HEK293 (cell line): ENCODE results near the gene HDGF.

Experiments
- CTCF ChIA-PET: fragments of 350-600 bp; formaldehyde crosslinking; extraction: SDS; loops from one replicate; lab custom pipeline; 2021; ENCODE audit warnings: antibody characterized with exemption; lab: Yijun Ruan, JAX
- POLR2A ChIA-PET: fragments of 300-600 bp; formaldehyde crosslinking; extraction: SDS; loops from one replicate; lab custom pipeline; 2020; ENCODE audit warnings: antibody characterized with exemption, inconsistent platforms; lab: Yijun Ruan, JAX
- H3K27ac ChIP-seq: fragments of 200-500 bp; sonication (Bioruptor generic); 2 replicates; pipeline ENCODE4 v1.5.1; 2014; ENCODE audit warnings: low read depth, low read length, control low read depth, inconsistent platforms; ENCODE audit errors: extremely low read depth
- H3K36me3 ChIP-seq, 2 experiments: fragments of 200-500 bp in 1 of 2; sonication (Bioruptor generic) in 1 of 2; 1 replicate in 1 of 2; 2 replicates in 1 of 2; pipeline ENCODE4 v1.5.1; 2014 to 2017; ENCODE audit warnings: inconsistent platforms in 2 of 2, low read length in 2 of 2; ENCODE audit not compliant: control insufficient read depth in 2 of 2, insufficient read depth in 1 of 2
- H3K4me1 ChIP-seq: fragments of 200-500 bp; sonication (Bioruptor generic); 2 replicates; pipeline ENCODE4 v1.5.1; 2014; ENCODE audit warnings: mild to moderate bottlenecking, low read length, inconsistent platforms; ENCODE audit not compliant: control insufficient read depth, insufficient read depth
- H3K4me3 ChIP-seq: 2 replicates; pipeline ENCODE4 v1.5.1; 2011; ENCODE audit warnings: low read depth, mild to moderate bottlenecking, control low read depth, low read length, moderate library complexity
- H3K9me3 ChIP-seq: fragments of 200-500 bp; sonication (Bioruptor generic); 2 replicates; pipeline ENCODE4 v1.5.1; 2014; ENCODE audit warnings: low read depth, low read length, inconsistent platforms; ENCODE audit not compliant: control insufficient read depth, insufficient read depth
- GLIS2 ChIP-seq: fragments of 450-650 bp; formaldehyde crosslinking; IDR thresholded peaks from 2 replicates; pipeline ENCODE4 v1.5.1; 2016; ENCODE audit warnings: missing biosample characterization, missing genetic modification characterization
- IKZF3 ChIP-seq: fragments of 450-650 bp; IDR thresholded peaks from 2 replicates; pipeline ENCODE4 v1.5.0; 2018; ENCODE audit warnings: missing biosample characterization, mild to moderate bottlenecking, missing genetic modification characterization, moderate library complexity
- KLF8 ChIP-seq: fragments of 450-650 bp; formaldehyde crosslinking; IDR thresholded peaks from 2 replicates; pipeline ENCODE4 v1.5.1; 2016; ENCODE audit warnings: missing biosample characterization, missing genetic modification characterization
- SCRT2 ChIP-seq: fragments of 450-650 bp; formaldehyde crosslinking; IDR thresholded peaks from 2 replicates; pipeline ENCODE4 v1.5.1; 2016; ENCODE audit warnings: missing biosample characterization, missing genetic modification characterization
- SP2 ChIP-seq: fragments of 450-650 bp; formaldehyde crosslinking; IDR thresholded peaks from 2 replicates; pipeline ENCODE4 v1.5.1; 2016; ENCODE audit warnings: missing biosample characterization, missing genetic modification characterization
- SP3 ChIP-seq: fragments of 450-650 bp; formaldehyde crosslinking; IDR thresholded peaks from 2 replicates; pipeline ENCODE4 v1.5.1; 2016; ENCODE audit warnings: missing biosample characterization, missing genetic modification characterization
- TRIM28 ChIP-seq: IDR thresholded peaks from 2 replicates; pipeline ENCODE4 v1.6.1; 2011; ENCODE audit warnings: low read length, control low read depth, borderline replicate concordance
- YY1 ChIP-seq: fragments of 450-650 bp; formaldehyde crosslinking; IDR thresholded peaks from 2 replicates; pipeline ENCODE4 v1.5.1; 2018; ENCODE audit warnings: missing biosample characterization, missing genetic modification characterization
- ZFP41 ChIP-seq: fragments of 450-650 bp; formaldehyde crosslinking; IDR thresholded peaks from 2 replicates; pipeline ENCODE4 v1.5.1; 2016; ENCODE audit warnings: missing biosample characterization, missing genetic modification characterization, borderline replicate concordance
- ZIC2 ChIP-seq: fragments of 450-650 bp; formaldehyde crosslinking; IDR thresholded peaks from 2 replicates; pipeline ENCODE4 v1.5.1; 2016; ENCODE audit warnings: missing biosample characterization, missing genetic modification characterization
- ZNF174 ChIP-seq: fragments of 450-650 bp; formaldehyde crosslinking; IDR thresholded peaks from 2 replicates; pipeline ENCODE4 v1.5.0; 2017; ENCODE audit warnings: missing biosample characterization, mild to moderate bottlenecking, missing genetic modification characterization
- ZNF19 ChIP-seq: fragments of 450-650 bp; formaldehyde crosslinking; IDR thresholded peaks from 2 replicates; pipeline ENCODE4; 2016; ENCODE audit warnings: missing biosample characterization, missing genetic modification characterization, low read depth
- ZNF214 ChIP-seq: fragments of 450-650 bp; formaldehyde crosslinking; IDR thresholded peaks from 2 replicates; pipeline ENCODE4 v1.5.1; 2017; ENCODE audit warnings: missing biosample characterization, mild to moderate bottlenecking, missing genetic modification characterization, borderline replicate concordance
- ZNF341 ChIP-seq: fragments of 450-650 bp; formaldehyde crosslinking; IDR thresholded peaks from 2 replicates; pipeline ENCODE4; 2016; ENCODE audit warnings: low read depth, missing biosample characterization, missing genetic modification characterization
- ZNF354C ChIP-seq: fragments of 450-650 bp; formaldehyde crosslinking; IDR thresholded peaks from 2 replicates; pipeline ENCODE4 v1.5.1; 2016; ENCODE audit warnings: missing biosample characterization, missing genetic modification characterization, low read depth, borderline replicate concordance
- ZNF561 ChIP-seq: fragments of 450-650 bp; IDR thresholded peaks from 2 replicates; pipeline ENCODE4 v1.5.1; 2018; ENCODE audit warnings: missing biosample characterization, missing genetic modification characterization, borderline replicate concordance
- ZNF600 ChIP-seq: fragments of 450-650 bp; formaldehyde crosslinking; IDR thresholded peaks from 2 replicates; pipeline ENCODE4 v1.5.1; 2016; ENCODE audit warnings: missing biosample characterization, missing genetic modification characterization
- TF ChIP-seq, protein P1 (sequence below): fragments of 450-650 bp; IDR thresholded peaks from 2 replicates; pipeline ENCODE4 v1.5.1; 2018; ENCODE audit warnings: missing biosample characterization, mild to moderate bottlenecking, missing genetic modification characterization
- TF ChIP-seq, protein P2 (sequence below): fragments of 450-650 bp; formaldehyde crosslinking; IDR thresholded peaks from 2 replicates; pipeline ENCODE4 v1.5.1; 2016; ENCODE audit warnings: missing biosample characterization, missing genetic modification characterization
- TF ChIP-seq, protein P3 (sequence below): sonication (generic); formaldehyde crosslinking; IDR thresholded peaks from 2 replicates; pipeline ENCODE4 v1.8.1; 2022; ENCODE audit warnings: mild to moderate bottlenecking, moderate library complexity, missing genetic modification reagents
- TF ChIP-seq, protein P4 (sequence below): fragments of 450-650 bp; formaldehyde crosslinking; IDR thresholded peaks from 2 replicates; pipeline ENCODE4 v1.5.1; 2016; ENCODE audit warnings: missing biosample characterization, missing genetic modification characterization
- TF ChIP-seq, protein P5 (sequence below): fragments of 450-650 bp; formaldehyde crosslinking; IDR thresholded peaks from 2 replicates; pipeline ENCODE4 v1.5.1; 2016; ENCODE audit warnings: missing biosample characterization, missing genetic modification characterization

HDGF gene

GRCh38 chr1:156754219-156754618 lies 2.7 kb upstream of the HDGF start:
- ChIA-PET CTCF (interaction anchor here (1.1 to 1.3 kb wide), 2 partner anchors 12 to 65 kb away, joined by 3 to 4 read pairs; partner anchors contain the start of gene PRCC), POLR2A (interaction anchor here (0.5 kb wide), 1 partner anchor 10 kb away, joined by 5 read pairs; no protein-coding TSS in a partner anchor)
- H3K36me3 ChIP-seq, result peaks cover 0 to 7% of the 10 kb centered on the region in 2 experiments; a peak in 1 of 3 replicates
- H3K4me1 ChIP-seq, result 0 out of 2 replicates have a peak, but pooled peaks cover 2% of the 10 kb centered on the region
- TF ChIP-seq, protein P1, sequence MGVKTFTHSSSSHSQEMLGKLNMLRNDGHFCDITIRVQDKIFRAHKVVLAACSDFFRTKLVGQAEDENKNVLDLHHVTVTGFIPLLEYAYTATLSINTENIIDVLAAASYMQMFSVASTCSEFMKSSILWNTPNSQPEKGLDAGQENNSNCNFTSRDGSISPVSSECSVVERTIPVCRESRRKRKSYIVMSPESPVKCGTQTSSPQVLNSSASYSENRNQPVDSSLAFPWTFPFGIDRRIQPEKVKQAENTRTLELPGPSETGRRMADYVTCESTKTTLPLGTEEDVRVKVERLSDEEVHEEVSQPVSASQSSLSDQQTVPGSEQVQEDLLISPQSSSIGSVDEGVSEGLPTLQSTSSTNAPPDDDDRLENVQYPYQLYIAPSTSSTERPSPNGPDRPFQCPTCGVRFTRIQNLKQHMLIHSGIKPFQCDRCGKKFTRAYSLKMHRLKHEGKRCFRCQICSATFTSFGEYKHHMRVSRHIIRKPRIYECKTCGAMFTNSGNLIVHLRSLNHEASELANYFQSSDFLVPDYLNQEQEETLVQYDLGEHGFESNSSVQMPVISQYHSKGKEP (tag by site-specific recombination), result peak; percentile 79
- TF ChIP-seq IKZF3 (tag by site-specific recombination), result no peak
- H3K9me3 ChIP-seq, result no peaks in the 10 kb centered on the region
- no peak overlapping the region for H3K27ac ChIP-seq
- no peak overlapping the region for H3K4me3 ChIP-seq

GRCh38 chr1:156752843-156753482 lies 1.5 kb upstream of the HDGF start:
- CTCF ChIA-PET, result interaction anchor here (0.8 to 2.5 kb wide), 5 partner anchors 8 to 64 kb away, joined by 3 to 9 read pairs (median 4); no protein-coding TSS in a partner anchor
- POLR2A ChIA-PET, result interaction anchor here (1.5 to 3.2 kb wide), 8 partner anchors 8 to 64 kb away, joined by 4 to 63 read pairs (median 10); partner anchors contain the start of genes ISG20L2, METTL25B, MRPL24 and PRCC

GRCh38 chr1:156751757-156752481 lies 444 bp upstream of the HDGF start:
- CTCF ChIA-PET, result interaction anchor here (0.7 to 2.5 kb wide), 6 partner anchors 9 to 292 kb away, joined by 3 to 9 read pairs (median 3); no protein-coding TSS in a partner anchor
- POLR2A ChIA-PET, result interaction anchor here (0.6 to 3.2 kb wide), 16 partner anchors 8 to 90 kb away, joined by 3 to 63 read pairs (median 6); partner anchors contain the start of genes ISG20L2, METTL25B, MRPL24 and PRCC
- Histone ChIP-seq H3K36me3 (peaks cover 0 to 9% of the 10 kb centered on the region in 2 experiments; a peak in 1 of 3 replicates), H3K4me3 (peak overlapping the region; percentile 87), H3K4me1 (0 out of 2 replicates have a peak, but pooled peaks cover 11% of the 10 kb centered on the region), H3K27ac (peak overlapping the region; percentile 71), H3K9me3 (no peaks in the 10 kb centered on the region)
- TF ChIP-seq GLIS2 (tag by site-specific recombination) (peak; percentile 75), ZNF561 (peak; percentile 92; the same call in 1 of the 2 replicates), ZFP41 (tag by site-specific recombination) (no peak), TRIM28 (no peak), ZIC2 (tag by site-specific recombination) (peak; percentile 75), ZNF354C (tag by site-specific recombination) (no peak), SP2 (tag by site-specific recombination) (peak; percentile 83), YY1 (tag by site-specific recombination) (peak; percentile 29; the same call in 1 of the 2 replicates), ZNF600 (tag by site-specific recombination) (peak; percentile 78), SP3 (tag by site-specific recombination) (peak; percentile 90), ZNF214 (no peak), KLF8 (tag by site-specific recombination) (peak; percentile 98), ZNF19 (tag by site-specific recombination) (no peak)
- TF ChIP-seq, protein P2, sequence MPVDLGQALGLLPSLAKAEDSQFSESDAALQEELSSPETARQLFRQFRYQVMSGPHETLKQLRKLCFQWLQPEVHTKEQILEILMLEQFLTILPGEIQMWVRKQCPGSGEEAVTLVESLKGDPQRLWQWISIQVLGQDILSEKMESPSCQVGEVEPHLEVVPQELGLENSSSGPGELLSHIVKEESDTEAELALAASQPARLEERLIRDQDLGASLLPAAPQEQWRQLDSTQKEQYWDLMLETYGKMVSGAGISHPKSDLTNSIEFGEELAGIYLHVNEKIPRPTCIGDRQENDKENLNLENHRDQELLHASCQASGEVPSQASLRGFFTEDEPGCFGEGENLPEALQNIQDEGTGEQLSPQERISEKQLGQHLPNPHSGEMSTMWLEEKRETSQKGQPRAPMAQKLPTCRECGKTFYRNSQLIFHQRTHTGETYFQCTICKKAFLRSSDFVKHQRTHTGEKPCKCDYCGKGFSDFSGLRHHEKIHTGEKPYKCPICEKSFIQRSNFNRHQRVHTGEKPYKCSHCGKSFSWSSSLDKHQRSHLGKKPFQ (tag by site-specific recombination), result no peak
- TF ChIP-seq, protein P3, sequence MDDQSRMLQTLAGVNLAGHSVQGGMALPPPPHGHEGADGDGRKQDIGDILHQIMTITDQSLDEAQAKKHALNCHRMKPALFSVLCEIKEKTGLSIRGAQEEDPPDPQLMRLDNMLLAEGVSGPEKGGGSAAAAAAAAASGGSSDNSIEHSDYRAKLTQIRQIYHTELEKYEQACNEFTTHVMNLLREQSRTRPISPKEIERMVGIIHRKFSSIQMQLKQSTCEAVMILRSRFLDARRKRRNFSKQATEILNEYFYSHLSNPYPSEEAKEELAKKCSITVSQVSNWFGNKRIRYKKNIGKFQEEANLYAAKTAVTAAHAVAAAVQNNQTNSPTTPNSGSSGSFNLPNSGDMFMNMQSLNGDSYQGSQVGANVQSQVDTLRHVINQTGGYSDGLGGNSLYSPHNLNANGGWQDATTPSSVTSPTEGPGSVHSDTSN (CRISPR knock-in tag), result 0 out of 2 replicates have a peak, but pooled peaks have one; percentile 87
- TF ChIP-seq, protein P4, sequence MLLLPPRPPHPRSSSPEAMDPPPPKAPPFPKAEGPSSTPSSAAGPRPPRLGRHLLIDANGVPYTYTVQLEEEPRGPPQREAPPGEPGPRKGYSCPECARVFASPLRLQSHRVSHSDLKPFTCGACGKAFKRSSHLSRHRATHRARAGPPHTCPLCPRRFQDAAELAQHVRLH, result peak; percentile 46
- TF ChIP-seq, protein P5, sequence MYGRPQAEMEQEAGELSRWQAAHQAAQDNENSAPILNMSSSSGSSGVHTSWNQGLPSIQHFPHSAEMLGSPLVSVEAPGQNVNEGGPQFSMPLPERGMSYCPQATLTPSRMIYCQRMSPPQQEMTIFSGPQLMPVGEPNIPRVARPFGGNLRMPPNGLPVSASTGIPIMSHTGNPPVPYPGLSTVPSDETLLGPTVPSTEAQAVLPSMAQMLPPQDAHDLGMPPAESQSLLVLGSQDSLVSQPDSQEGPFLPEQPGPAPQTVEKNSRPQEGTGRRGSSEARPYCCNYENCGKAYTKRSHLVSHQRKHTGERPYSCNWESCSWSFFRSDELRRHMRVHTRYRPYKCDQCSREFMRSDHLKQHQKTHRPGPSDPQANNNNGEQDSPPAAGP, result peak; percentile 84

More at GRCh38 chr1:156752843-156753482, 1.5 kb upstream of the HDGF start:
- Histone ChIP-seq H3K9me3 (no peaks in the 10 kb centered on the region), H3K4me1 (0 out of 2 replicates have a peak, but pooled peaks cover 10% of the 10 kb centered on the region), H3K27ac (no peak overlapping the region), H3K4me3 (no peak overlapping the region; the same call in 1 of the 2 replicates), H3K36me3 (peaks cover 0 to 9% of the 10 kb centered on the region in 2 experiments; a peak in 1 of 3 replicates)
- TF ChIP-seq ZNF341 (tag by site-specific recombination) (peak; percentile 57), SCRT2 (tag by site-specific recombination) (peak; percentile 80), ZNF174 (tag by site-specific recombination) (no peak)
